Right lobe of liver (tissue), 6 donors: ENCODE measurements around the gene SURF1. TPM values are rescaled to one million over a fixed set of nuclear protein-coding genes. Genes with fewer than 3 reads are reported as not detected.
A peak's percentile ranks its signal among the peaks of the same experiment; 100 is the strongest.

Experiments used
- ATAC-seq, 4 donors: fragments of 200-7000 bp; cut with Tn5 transposase; one replicate each; pipeline ENCODE4 v1.9.1; 2020; ENCODE audit warnings: mild to moderate bottlenecking in 4 of 4, moderate library complexity in 4 of 4
- DNase-seq, 3 donors: peaks; one replicate each; pipeline ENCODE4 v3.0.0-alpha.2; 2020
- H3K27ac ChIP-seq, 3 donors: fragments of 200-600 bp; one replicate each; pipeline ENCODE4 v1.8.0; 2022
- H3K27me3 ChIP-seq, 2 donors: fragments of 200-600 bp; one replicate each; pipeline ENCODE4 v1.8.0; 2022
- H3K36me3 ChIP-seq, 4 donors: fragments of 200-600 bp; sonication (generic) in 1 of 4; one replicate each; pipeline versions ENCODE4 v1.5.1 to v1.8.0; 2017 to 2022; ENCODE audit warnings: control low read depth in 1 of 4
- H3K4me1 ChIP-seq, 4 donors: fragments of 200-600 bp; sonication (generic) in 1 of 4; one replicate each; pipeline versions ENCODE4 v1.5.1 to v1.8.0; 2017 to 2022; ENCODE audit warnings: control low read depth in 1 of 4
- H3K4me3 ChIP-seq, 3 donors: fragments of 200-600 bp; one replicate each; pipeline ENCODE4 v1.8.0; 2022
- H3K9me3 ChIP-seq, 4 donors: fragments of 200-600 bp; sonication (generic) in 1 of 4; one replicate each; pipeline versions ENCODE4 v1.5.1 to v1.8.0; 2017 to 2022; ENCODE audit warnings: control low read depth in 1 of 4
- POLR2A ChIP-seq: fragments of 450-650 bp; IDR thresholded peaks from one replicate; pipeline ENCODE4 v1.6.1; 2017; ENCODE audit warnings: antibody characterized with exemption, mild to moderate bottlenecking
- whole genome bisulfite sequencing: methylation state at CpG from one replicate; pipeline ENCODE4 v1.1.6; 2018; ENCODE audit warnings: low coverage, low lambda C conversion rate; ENCODE audit not compliant: insufficient coverage; ENCODE audit errors: missing lambda C conversion rate; 5-methylcytosine and 5-hydroxymethylcytosine counted together
- intact Hi-C, 2 donors: fragments of 100-400 bp; cut with DNase I; formaldehyde crosslinking; loops; one replicate each; pipeline versions ENCODE4 v1.11.2 to v1.14.1; 2022
- total RNA-seq, 6 experiments: library from RNA; depleted of rRNA in 2 of 6; stranded (reverse); fragments of >200 nt in 2 of 6; fragmentation: NEBNext Ultra II Directional in 3 of 6; extraction: Animal tissue kit (Norgen Biotek cat#: 25700) in 3 of 6; gene quantifications; one replicate each; pipeline versions ENCODE4 v1.1.0 to v1.2.4, GENCODE V29; 2016 to 2023
- TF ChIP-seq, protein P1 (sequence below), 4 donors: fragments of 200-600 bp in 3 of 4; fragments of 450-650 bp in 1 of 4; IDR thresholded peaks; one replicate each; pipeline versions ENCODE4 v1.5.1 to v1.8.0; 2016 to 2022; ENCODE audit warnings: antibody characterized with exemption in 4 of 4, mild to moderate bottlenecking in 2 of 4
- donor health status: DM: no; HTN: yes; CAD: no.
- donor health status: DM: no; HTN: no; CAD: no.
- donor health status: DM: no; HTN: no; CAD: no.
- donor health status: DM: no; HTN: yes; CAD: no.
- donor health status: DM: no; HTN: yes; CAD: no.

SURF1 gene
- total RNA-seq, 6 experiments from 2014 or later, result 37.4 to 68.8 (median 44.5) TPM

DNA sequence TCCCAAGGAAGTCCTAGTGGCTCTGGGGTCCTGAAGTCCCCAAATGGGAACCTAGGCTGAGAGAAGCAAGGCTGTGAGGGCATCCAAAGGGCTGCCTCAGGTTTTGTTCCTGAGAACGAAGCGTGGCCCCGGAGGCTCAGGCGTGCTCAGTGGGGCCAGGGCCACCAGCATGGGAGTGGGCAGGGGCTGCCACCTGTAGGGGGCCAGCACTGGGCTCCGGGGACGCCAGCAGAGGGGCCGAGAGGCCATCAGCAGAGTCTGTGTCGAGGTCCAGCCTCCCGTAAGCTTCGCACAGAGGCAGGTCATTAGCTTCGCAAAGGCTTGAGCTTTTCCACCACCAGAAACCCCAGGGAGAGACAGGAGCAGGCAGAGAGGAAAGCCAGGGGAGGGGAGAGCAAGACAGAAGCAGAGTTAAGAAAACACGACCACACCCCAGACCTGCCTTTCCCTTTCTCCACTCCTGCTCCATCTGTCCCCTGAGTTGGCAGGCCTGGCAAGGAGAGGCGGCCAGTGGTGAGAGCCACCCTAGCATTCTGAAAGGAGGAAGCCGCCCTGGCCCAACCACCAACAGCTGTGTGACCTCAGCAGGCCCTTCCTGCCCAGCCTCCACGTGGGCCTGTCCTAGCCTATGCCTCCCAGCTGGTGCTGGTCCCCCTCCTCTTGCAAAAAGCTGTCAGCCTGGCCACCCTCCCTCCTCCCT is 14.8 kb downstream of the SURF1 start:
- no peaks in the 10 kb centered on the region for H3K27me3 ChIP-seq
- intact Hi-C loops, result loop anchor here in 1 of 2 donors (10.0 kb wide), 1 partner anchor 143 kb away; no protein-coding TSS in a partner anchor
- H3K4me3 ChIP-seq, result no peak overlapping the region
- H3K27ac ChIP-seq, result no peak overlapping the region
- peaks cover 0 to 23% (median 11%) of the 10 kb centered on the region in 4 donors for H3K36me3 ChIP-seq
- DNase-seq (peak in 1 of 3 donors; percentile 52), ATAC-seq (peak; percentile 36 to 76 (median 53))
- TF ChIP-seq, protein P1, sequence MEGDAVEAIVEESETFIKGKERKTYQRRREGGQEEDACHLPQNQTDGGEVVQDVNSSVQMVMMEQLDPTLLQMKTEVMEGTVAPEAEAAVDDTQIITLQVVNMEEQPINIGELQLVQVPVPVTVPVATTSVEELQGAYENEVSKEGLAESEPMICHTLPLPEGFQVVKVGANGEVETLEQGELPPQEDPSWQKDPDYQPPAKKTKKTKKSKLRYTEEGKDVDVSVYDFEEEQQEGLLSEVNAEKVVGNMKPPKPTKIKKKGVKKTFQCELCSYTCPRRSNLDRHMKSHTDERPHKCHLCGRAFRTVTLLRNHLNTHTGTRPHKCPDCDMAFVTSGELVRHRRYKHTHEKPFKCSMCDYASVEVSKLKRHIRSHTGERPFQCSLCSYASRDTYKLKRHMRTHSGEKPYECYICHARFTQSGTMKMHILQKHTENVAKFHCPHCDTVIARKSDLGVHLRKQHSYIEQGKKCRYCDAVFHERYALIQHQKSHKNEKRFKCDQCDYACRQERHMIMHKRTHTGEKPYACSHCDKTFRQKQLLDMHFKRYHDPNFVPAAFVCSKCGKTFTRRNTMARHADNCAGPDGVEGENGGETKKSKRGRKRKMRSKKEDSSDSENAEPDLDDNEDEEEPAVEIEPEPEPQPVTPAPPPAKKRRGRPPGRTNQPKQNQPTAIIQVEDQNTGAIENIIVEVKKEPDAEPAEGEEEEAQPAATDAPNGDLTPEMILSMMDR (IDR thresholded peaks at IDR 0.05), result no peak
- TF ChIP-seq POLR2A, result no peak
- WGBS, result 40% methylated on average over 2 of the region's 15 CpGs
- no peaks in the 10 kb centered on the region for H3K9me3 ChIP-seq
- H3K4me1 ChIP-seq, result peaks cover 0 to 5% (median 2%) of the 10 kb centered on the region in 4 donors

GRCh38 chr9:133340916-133341315 is 15.4 kb downstream of the SURF1 start:
- no peak overlapping the region for H3K4me3 ChIP-seq
- no peaks in the 10 kb centered on the region for H3K27me3 ChIP-seq
- ATAC-seq, result no peak
- H3K27ac ChIP-seq, result no peak overlapping the region
- no peak for DNase-seq
- peaks cover 0 to 23% (median 11%) of the 10 kb centered on the region in 4 donors for H3K36me3 ChIP-seq
- no peaks in the 10 kb centered on the region for H3K9me3 ChIP-seq
- WGBS, result 100% methylated on average over 1 of the region's 13 CpGs
- H3K4me1 ChIP-seq, result peaks cover 0 to 8% (median 0%) of the 10 kb centered on the region in 4 donors
- intact Hi-C loops, result loop anchor here in 1 of 2 donors (10.0 kb wide), 1 partner anchor 144 kb away; no protein-coding TSS in a partner anchor
- no peak for TF ChIP-seq POLR2A
- TF ChIP-seq, protein P1 (IDR thresholded peaks at IDR 0.05), result no peak

GRCh38 chr9:133340256-133340655 is 16.0 kb downstream of the SURF1 start:
- H3K4me3 ChIP-seq, result no peak overlapping the region
- ATAC-seq (no peak), DNase-seq (no peak)
- peaks cover 0 to 23% (median 11%) of the 10 kb centered on the region in 4 donors for H3K36me3 ChIP-seq
- intact Hi-C loops, result loop anchor here in 1 of 2 donors (10.0 kb wide), 1 partner anchor 145 kb away; no protein-coding TSS in a partner anchor
- no peak for TF ChIP-seq POLR2A
- TF ChIP-seq, protein P1 (IDR thresholded peaks at IDR 0.05), result no peak
- 38% methylated on average over 1 of the region's 3 CpGs for WGBS
- peaks cover 0 to 8% (median under 1%) of the 10 kb centered on the region in 4 donors for H3K4me1 ChIP-seq
- no peak overlapping the region for H3K27ac ChIP-seq
- no peaks in the 10 kb centered on the region for H3K27me3 ChIP-seq
- H3K9me3 ChIP-seq, result no peaks in the 10 kb centered on the region

- no peaks in the 10 kb centered on the region for H3K9me3 ChIP-seq
- WGBS, result 81% methylated on average over 5 of the region's 5 CpGs
- intact Hi-C loops, result loop anchor here in 1 of 2 donors (10.0 kb wide), 2 partner anchors 45 to 145 kb away; no protein-coding TSS in a partner anchor
- peaks cover 0 to 8% (median 4%) of the 10 kb centered on the region in 4 donors for H3K4me1 ChIP-seq
- ATAC-seq (no peak), DNase-seq (no peak)
- no peak for TF ChIP-seq POLR2A
- TF ChIP-seq, protein P1 (IDR thresholded peaks at IDR 0.05), result no peak
- H3K27ac ChIP-seq, result no peak overlapping the region
- peaks cover 0 to 18% (median 9%) of the 10 kb centered on the region in 4 donors for H3K36me3 ChIP-seq
- H3K4me3 ChIP-seq, result no peak overlapping the region
- no peaks in the 10 kb centered on the region for H3K27me3 ChIP-seq
Measured at GRCh38 chr9:133339641-133340040, 16.6 kb downstream of the SURF1 start.
